Measurements from ENCODE around the gene SYT8. TPM values are rescaled to one million over a fixed set of nuclear protein-coding genes. Genes with fewer than 3 reads are reported as not detected.

Gene SYT8
- total RNA-seq, 6 experiments from 2014 or later, result 0.68 TPM; not detected in 5

- peak overlapping the region in 2 of 3 donors; percentile 51 to 53 for H3K27ac ChIP-seq
- DNase-seq (no peak), ATAC-seq (no peak)
- no peaks in the 10 kb centered on the region for H3K27me3 ChIP-seq
- H3K9me3 ChIP-seq, result no peaks in the 10 kb centered on the region
- no peak overlapping the region for H3K4me3 ChIP-seq
- TF ChIP-seq CTCF (IDR thresholded peaks at IDR 0.05) (no peak), POLR2A (IDR thresholded peaks at IDR 0.05) (no peak)
- H3K36me3 ChIP-seq, result no peaks in the 10 kb centered on the region
- intact Hi-C loops (cut with DNase I), result no loop called here
- peaks cover 0 to 4% (median 0%) of the 10 kb centered on the region in 4 donors for H3K4me1 ChIP-seq
- WGBS (ENCODE audit: insufficient coverage, low coverage, low lambda C conversion rate, missing lambda C conversion rate), result 82% methylated on average over 1 of the region's 1 CpG
Measured at GRCh38 chr11:1845095-1845429, 10.3 kb downstream of the SYT8 start.

GRCh38 chr11:1845561-1846452 is 11.0 kb downstream of the SYT8 start:
- DNase-seq, result peak in 1 of 3 donors; percentile 48
- Histone ChIP-seq H3K27ac (peak overlapping the region in 1 of 3 donors; percentile 53), H3K27me3 (no peaks in the 10 kb centered on the region), H3K4me1 (peaks cover 0 to 4% (median 0%) of the 10 kb centered on the region in 4 donors), H3K9me3 (no peaks in the 10 kb centered on the region), H3K36me3 (no peaks in the 10 kb centered on the region), H3K4me3 (no peak overlapping the region)
- intact Hi-C loops (cut with DNase I), result no loop called here
- whole genome bisulfite sequencing (ENCODE audit: insufficient coverage, low coverage, low lambda C conversion rate, missing lambda C conversion rate), result 45% methylated on average over 6 of the region's 21 CpGs
- TF ChIP-seq CTCF (IDR thresholded peaks at IDR 0.05), result no peak
- TF ChIP-seq POLR2A (IDR thresholded peaks at IDR 0.05), result no peak
- ATAC-seq, result no peak

GRCh38 chr11:1846453-1846932 is 11.7 kb downstream of the SYT8 start:
- H3K4me3 ChIP-seq, result no peak overlapping the region
- peak in 1 of 3 donors; percentile 52 for DNase-seq
- H3K9me3 ChIP-seq, result no peaks in the 10 kb centered on the region
- intact Hi-C loops (cut with DNase I), result no loop called here
- 76% methylated on average over 7 of the region's 9 CpGs for WGBS (ENCODE audit: insufficient coverage, low coverage, low lambda C conversion rate, missing lambda C conversion rate)
- H3K27me3 ChIP-seq, result no peaks in the 10 kb centered on the region
- TF ChIP-seq CTCF (IDR thresholded peaks at IDR 0.05) (no peak), POLR2A (IDR thresholded peaks at IDR 0.05) (no peak)
- no peak for ATAC-seq
- no peaks in the 10 kb centered on the region for H3K36me3 ChIP-seq
- no peak overlapping the region for H3K27ac ChIP-seq
- H3K4me1 ChIP-seq, result peaks cover 0 to 4% (median 0%) of the 10 kb centered on the region in 4 donors

- Histone ChIP-seq H3K4me3 (no peak overlapping the region), H3K9me3 (no peaks in the 10 kb centered on the region), H3K36me3 (no peaks in the 10 kb centered on the region), H3K27ac (no peak overlapping the region), H3K4me1 (peaks cover 0 to 2% (median 0%) of the 10 kb centered on the region in 4 donors), H3K27me3 (no peaks in the 10 kb centered on the region)
- no peak for ATAC-seq
- DNase-seq, result no peak
- no peak for TF ChIP-seq POLR2A (IDR thresholded peaks at IDR 0.05)
- no peak for TF ChIP-seq CTCF (IDR thresholded peaks at IDR 0.05)
- intact Hi-C loops (cut with DNase I), result no loop called here
- 89% methylated on average over 26 of the region's 34 CpGs for WGBS (ENCODE audit: insufficient coverage, low coverage, low lambda C conversion rate, missing lambda C conversion rate)
Measured at GRCh38 chr11:1847006-1847735, 12.4 kb downstream of the SYT8 start.

Measured in right lobe of liver (tissue), 6 donors.